ENCODE results near the gene SCUBE3. TPM values are rescaled to one million over a fixed set of nuclear protein-coding genes. Genes with fewer than 3 reads are reported as not detected.

The SCUBE3 gene
- total and polyA plus RNA-seq, 2 experiments from 2014 or later = 0.39 to 1.1 TPM

GRCh38 chr6:35272005-35272404 lies 58.2 kb downstream of the SCUBE3 start (continued):
- TF ChIP-seq, protein P1, sequence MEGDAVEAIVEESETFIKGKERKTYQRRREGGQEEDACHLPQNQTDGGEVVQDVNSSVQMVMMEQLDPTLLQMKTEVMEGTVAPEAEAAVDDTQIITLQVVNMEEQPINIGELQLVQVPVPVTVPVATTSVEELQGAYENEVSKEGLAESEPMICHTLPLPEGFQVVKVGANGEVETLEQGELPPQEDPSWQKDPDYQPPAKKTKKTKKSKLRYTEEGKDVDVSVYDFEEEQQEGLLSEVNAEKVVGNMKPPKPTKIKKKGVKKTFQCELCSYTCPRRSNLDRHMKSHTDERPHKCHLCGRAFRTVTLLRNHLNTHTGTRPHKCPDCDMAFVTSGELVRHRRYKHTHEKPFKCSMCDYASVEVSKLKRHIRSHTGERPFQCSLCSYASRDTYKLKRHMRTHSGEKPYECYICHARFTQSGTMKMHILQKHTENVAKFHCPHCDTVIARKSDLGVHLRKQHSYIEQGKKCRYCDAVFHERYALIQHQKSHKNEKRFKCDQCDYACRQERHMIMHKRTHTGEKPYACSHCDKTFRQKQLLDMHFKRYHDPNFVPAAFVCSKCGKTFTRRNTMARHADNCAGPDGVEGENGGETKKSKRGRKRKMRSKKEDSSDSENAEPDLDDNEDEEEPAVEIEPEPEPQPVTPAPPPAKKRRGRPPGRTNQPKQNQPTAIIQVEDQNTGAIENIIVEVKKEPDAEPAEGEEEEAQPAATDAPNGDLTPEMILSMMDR (conservative IDR thresholded peaks at IDR 0.05; ENCODE audit: low read depth in 2 of 2) = no peak
- no peak for TF ChIP-seq JUNB (IDR thresholded peaks at IDR 0.05; ENCODE audit: unreplicated experiment)
- TF ChIP-seq ZNF331 (CRISPR knock-in tag; IDR thresholded peaks at IDR 0.05; ENCODE audit: low read depth) = no peak
- TF ChIP-seq REST (IDR thresholded peaks at IDR 0.05; ENCODE audit: unreplicated experiment) = no peak

DNA sequence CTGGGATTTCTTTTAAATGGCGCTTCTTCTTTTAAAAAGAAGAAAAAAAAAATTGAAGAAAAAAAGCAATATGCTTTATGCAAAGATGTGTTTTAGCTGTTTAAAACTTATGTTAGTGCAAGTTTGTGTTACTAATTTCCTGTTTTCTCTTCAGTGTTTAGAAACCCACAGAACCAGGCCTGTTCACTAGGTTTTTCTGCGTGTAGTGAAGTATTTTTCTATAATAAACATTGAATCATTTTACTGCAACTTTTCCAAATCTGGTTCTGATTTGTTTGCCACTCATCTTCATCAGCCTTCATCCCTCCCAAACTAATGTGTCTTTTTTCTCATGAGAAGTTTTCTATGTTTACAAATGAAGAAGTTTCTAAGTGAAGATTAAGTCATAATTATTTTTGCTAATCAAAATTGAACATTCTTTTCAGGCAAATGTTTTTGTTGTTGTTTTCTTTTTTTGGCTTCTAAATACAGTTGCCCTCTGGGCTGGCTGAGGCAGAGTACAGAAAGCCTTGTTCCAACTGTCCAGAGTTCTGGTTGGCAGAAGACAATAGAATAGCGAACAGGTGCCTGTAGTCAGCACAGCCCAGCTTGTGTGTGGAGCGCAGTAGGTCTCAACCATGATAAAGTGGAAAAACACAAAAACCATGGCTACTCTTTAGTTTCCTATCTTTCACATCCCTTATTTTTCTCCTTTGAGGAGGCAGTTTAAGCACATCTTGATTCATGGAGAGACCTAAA lies 60.2 kb downstream of the SCUBE3 start:
- Mint-ChIP-seq H3K27me3 (ENCODE audit: insufficient read depth, low read depth, poor library complexity) (peaks cover 9% of the 10 kb centered on the region), H3K36me3 (ENCODE audit: low read depth) (no peaks in the 10 kb centered on the region), H3K4me1 (no peaks in the 10 kb centered on the region), H3K4me3 (no peak overlapping the region), H3K9me3 (no peaks in the 10 kb centered on the region), H3K27ac (no peak overlapping the region)
- Histone ChIP-seq H3K9me2 (ENCODE audit: insufficient read depth) (no peaks in the 10 kb centered on the region), H2AFZ (no peak overlapping the region), H3K4me2 (no peak overlapping the region), H3K36me3 (ENCODE audit: insufficient read depth) (no peaks in the 10 kb centered on the region), H3F3A (replicated peaks; ENCODE audit: low read depth) (no peaks in the 10 kb centered on the region), H3K27ac (ENCODE audit: low read depth) (no peak overlapping the region), H3K79me2 (replicated peaks; ENCODE audit: insufficient read depth) (no peaks in the 10 kb centered on the region), H3K4me3 (no peak overlapping the region), H4K20me1 (replicated peaks; ENCODE audit: insufficient read depth) (peaks cover 16% of the 10 kb centered on the region), H3K4me1 (ENCODE audit: insufficient read depth) (no peaks in the 10 kb centered on the region), H3K27me3 (ENCODE audit: insufficient read depth) (no peaks in the 10 kb centered on the region)
- DNase-seq (ENCODE audit: low spot score) = no peak
- ATAC-seq = no peak
- no peak for TF ChIP-seq REST (IDR thresholded peaks at IDR 0.05; ENCODE audit: unreplicated experiment)
- no peak for TF ChIP-seq ZNF331 (CRISPR knock-in tag; IDR thresholded peaks at IDR 0.05; ENCODE audit: low read depth)
- TF ChIP-seq CREB1 (CRISPR knock-in tag; IDR thresholded peaks at IDR 0.05; ENCODE audit: low read depth) = no peak
- TF ChIP-seq JUNB (IDR thresholded peaks at IDR 0.05; ENCODE audit: unreplicated experiment) = no peak
- no peak for TF ChIP-seq EZH2 (IDR thresholded peaks at IDR 0.05; ENCODE audit: low read depth, unreplicated experiment)
- TF ChIP-seq EZH2phosphoT487 (IDR thresholded peaks at IDR 0.05; ENCODE audit: unreplicated experiment) = no peak
- no peak for TF ChIP-seq POLR2AphosphoS5 (IDR thresholded peaks at IDR 0.05; ENCODE audit: low read depth)
- TF ChIP-seq, protein P1 (conservative IDR thresholded peaks at IDR 0.05; ENCODE audit: low read depth in 2 of 2) = no peak
- TF ChIP-seq ZNF114 (CRISPR knock-in tag; IDR thresholded peaks at IDR 0.05) = no peak
- no peak for TF ChIP-seq ETS1 (IDR thresholded peaks at IDR 0.05)
- TF ChIP-seq NANOG (IDR thresholded peaks at IDR 0.05; ENCODE audit: borderline replicate concordance) = no peak

Data from GM23338 (cell line).